Measurements from ENCODE around the gene RPUSD3.
"Not testable (repeated sequence)": the region's sequence is repeated elsewhere in the genome, so short reads cannot be mapped to it uniquely, and the experiment has no call there.

Gene RPUSD3

DNA sequence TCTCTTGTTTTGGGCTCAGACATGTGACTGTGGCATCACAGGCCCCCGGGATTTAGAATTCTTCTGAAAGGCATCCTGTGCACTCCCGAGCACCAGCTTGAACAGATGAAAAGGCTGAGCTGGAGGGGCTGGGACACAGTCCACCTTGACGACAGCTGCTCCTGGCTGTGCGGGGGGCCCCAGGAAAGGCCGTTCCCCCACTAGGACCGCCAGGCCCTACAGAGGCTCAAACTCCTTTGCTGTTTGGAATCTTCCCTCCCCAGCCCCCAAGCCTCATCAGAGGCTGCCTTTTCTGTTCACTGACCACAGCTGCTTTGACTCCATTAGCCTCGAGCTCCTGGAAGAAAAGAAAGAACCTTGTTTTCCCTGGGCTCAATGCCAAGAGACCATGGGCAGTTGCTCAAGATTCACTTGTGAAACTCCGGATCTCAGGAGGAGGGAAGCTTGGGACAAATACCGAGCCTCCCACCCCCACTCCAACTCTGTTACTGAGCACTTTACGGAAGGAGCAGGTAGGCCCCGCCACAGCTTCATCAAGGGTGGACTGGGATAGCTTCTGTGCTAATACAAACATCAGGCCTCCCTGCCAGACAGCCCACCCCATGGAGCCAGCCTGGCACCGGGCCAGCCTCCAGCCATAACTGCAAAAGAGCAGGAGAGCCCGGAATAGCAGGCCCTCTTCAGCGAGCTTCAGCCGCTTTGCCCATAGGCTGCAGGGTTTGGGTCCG lies 20.6 kb upstream of the RPUSD3 start:
- peak; percentile 76 for DNase-seq

DNA sequence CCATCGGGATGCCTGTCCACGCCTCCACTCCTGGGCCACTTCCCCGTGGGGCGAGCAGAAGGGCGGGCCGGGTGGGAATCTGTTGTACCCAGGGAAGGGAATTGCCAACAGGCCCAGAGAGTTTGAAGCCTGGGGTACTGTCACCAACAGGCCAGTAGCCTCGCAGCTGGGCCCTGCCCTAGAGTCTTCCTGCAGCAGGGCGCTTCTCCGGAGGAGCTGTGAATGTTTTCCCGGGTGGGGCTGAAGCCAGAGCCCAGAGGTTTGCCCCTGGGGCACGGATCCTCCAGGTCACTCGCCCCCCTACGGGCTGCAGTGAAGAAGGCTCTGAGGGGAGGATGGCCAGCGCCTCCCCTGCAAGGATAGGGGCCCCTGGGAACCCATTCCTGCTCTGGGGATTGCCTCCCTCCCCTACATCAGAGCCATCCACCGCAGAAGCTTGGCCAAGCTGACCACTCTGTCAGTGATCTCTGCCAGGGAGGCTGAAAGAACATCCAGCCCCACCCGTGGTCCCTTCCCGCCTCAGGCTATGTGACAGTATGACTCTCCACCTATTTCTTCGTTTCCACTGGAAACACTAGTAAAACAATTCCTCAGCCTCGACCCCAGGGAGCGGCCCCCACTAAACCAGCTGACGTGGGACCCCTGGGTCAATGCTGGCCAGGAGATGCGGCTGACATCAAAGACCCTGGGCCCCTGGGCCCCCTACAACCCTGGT lies 19.4 kb upstream of the RPUSD3 start:
- DNase-seq, result no peak

- peak; percentile 51 for DNase-seq
Measured at GRCh38 chr3:9862391-9863057, 18.7 kb upstream of the RPUSD3 start.

GRCh38 chr3:9861626-9862130 lies 17.9 kb upstream of the RPUSD3 start:
- DNase-seq, result no peak

GRCh38 chr3:9861201-9861600 lies 17.4 kb upstream of the RPUSD3 start:
- DNase-seq, result no peak

GRCh38 chr3:9859530-9860025 lies 15.8 kb upstream of the RPUSD3 start:
- no peak for DNase-seq

DNA sequence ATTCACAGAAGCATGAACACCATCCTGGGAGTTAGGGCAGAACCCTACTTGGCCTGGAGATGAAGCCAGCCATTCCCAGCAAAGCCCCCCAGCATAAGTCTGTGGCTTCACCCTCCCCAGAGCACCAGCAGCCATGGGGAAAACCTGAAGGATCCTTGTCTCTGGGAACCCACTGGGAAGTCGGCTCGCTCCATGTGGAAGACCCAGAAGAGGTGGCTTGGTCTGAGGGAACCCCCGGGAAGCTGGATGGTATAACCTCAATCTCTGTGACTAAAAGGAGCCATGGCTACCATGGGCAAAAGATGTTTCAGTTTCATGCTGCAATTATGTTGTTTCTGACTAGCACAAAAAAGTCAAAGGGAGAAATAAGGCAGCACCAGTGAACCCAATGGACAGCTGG lies 11.8 kb upstream of the RPUSD3 start:
- DNase-seq, result no peak

GRCh38 chr3:9854291-9854940 lies 10.6 kb upstream of the RPUSD3 start:
- DNase-seq, result not testable (repeated sequence)

- no peak for DNase-seq
Measured at GRCh38 chr3:9852528-9852927, 8.7 kb upstream of the RPUSD3 start.

- DNase-seq, result not testable (repeated sequence)
Measured at GRCh38 chr3:9851926-9852325, 8.1 kb upstream of the RPUSD3 start.

GRCh38 chr3:9851383-9851782 lies 7.6 kb upstream of the RPUSD3 start:
- not testable (repeated sequence) for DNase-seq

- DNase-seq, result peak; percentile 32
Measured at GRCh38 chr3:9848860-9849259, 5.1 kb upstream of the RPUSD3 start.

- not testable (repeated sequence) for DNase-seq
Measured at GRCh38 chr3:9847870-9848269, 4.1 kb upstream of the RPUSD3 start.

GRCh38 chr3:9846931-9847488 lies 3.2 kb upstream of the RPUSD3 start:
- no peak for DNase-seq

- DNase-seq, result no peak
Measured at GRCh38 chr3:9846231-9846630, 2.4 kb upstream of the RPUSD3 start.

DNA sequence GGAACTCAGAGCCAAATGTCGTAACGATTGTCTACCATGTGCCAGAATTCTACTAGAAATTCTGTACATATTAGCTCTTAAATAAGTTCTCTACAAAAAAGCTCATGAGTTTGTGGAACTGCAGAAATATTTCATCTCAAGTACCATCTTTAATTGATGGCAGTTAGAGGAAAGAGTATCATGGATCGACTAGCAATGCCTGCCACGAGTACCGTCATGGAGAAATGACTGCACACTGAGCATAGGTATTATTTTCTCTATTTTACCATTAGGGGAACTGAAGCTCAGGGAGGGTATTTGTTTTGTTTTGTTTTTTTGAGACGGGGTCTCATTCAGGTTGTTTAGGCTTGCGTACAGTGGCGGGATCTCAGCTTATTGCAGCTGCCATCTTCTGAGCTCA lies 2.8 kb downstream of the RPUSD3 start:
- DNase-seq, result no peak

DNA sequence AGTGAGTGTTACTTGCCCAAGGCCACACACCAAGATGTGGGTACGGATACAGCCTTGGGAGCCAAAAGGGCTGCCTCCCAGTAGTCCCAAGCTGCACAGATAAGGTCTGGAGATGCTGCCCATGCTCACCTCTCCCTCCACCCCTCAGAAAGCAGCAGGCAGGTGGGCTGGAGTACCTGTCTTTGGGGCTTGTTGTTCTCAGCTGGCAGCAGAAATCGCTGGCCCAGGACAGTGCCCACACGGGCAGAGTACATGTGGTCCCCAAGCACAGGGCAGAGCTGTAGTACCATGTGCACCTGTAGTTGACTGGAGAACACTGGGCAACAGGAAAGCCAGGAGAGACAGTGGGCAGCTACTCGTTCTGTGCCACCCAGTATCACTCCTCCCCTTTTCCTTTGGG lies 5.0 kb downstream of the RPUSD3 start:
- DNase-seq, result no peak

- DNase-seq, result no peak
Measured at GRCh38 chr3:9837701-9838582, 5.9 kb downstream of the RPUSD3 start.

DNA sequence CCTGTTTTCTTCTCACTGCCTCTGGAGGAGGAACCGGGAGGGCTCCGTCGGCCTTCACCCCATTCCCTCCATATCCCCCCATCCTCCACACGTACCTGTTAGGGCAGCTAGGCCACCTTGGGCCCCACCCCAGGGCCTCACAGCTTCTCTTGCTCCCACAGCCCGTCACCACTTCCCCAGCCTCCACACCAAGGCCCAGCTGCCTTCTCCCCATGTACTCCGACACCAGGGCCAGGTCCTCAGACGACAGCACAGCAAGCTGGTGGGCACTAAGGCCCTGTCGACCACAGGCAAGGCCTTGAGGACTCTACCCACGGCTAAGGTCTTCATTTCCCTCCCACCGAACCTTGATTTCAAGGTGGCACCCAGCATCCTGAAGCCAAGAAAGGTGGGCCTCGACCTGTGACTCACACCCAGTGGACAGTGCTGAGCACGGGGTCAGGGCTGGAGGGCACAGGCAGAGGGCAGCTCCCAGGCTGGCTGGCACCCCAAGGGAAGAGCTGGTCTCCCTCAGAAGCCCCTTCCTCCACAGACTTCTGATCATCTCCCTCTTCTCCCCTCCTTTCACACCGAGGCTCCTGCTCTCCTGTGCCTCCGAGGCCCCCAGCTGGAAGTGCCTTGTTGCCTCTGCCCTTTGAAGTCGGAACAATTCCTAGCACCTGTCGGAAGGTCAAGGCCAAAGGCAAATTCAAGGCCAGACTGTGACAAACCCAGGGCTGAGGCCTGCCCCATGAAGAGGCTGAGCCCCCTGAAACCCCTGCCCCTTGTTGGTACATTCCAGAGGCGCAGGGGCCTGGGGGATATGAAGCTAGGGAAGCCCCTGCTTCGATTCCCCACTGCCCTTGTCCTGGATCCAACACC lies 9.1 kb downstream of the RPUSD3 start:
- DNase-seq, result no peak

GRCh38 chr3:9833078-9833477 lies 10.7 kb downstream of the RPUSD3 start:
- no peak for DNase-seq
